Uterus (tissue), 4 donors: ENCODE measurements around the gene SUPT6H. TPM values are rescaled to one million over a fixed set of nuclear protein-coding genes. Genes with fewer than 3 reads are reported as not detected.

ENCODE experiments used
- DNase-seq, 2 donors: peaks; one replicate each; pipeline ENCODE4 v3.0.0-alpha.2; 2019 to 2020
- H3K27ac ChIP-seq, 2 donors: fragments of 200-600 bp; sonication (generic); 1 replicate in 1 of 2; 2 replicates in 1 of 2; pipeline ENCODE4 v1.5.1; 2016 to 2018
- H3K27me3 ChIP-seq, 2 donors: fragments of 200-600 bp; sonication (generic); one replicate each; pipeline ENCODE4 v1.5.1; 2018 to 2019; ENCODE audit warnings: control low read depth in 1 of 2
- H3K36me3 ChIP-seq, 2 donors: fragments of 200-600 bp; sonication (generic); one replicate each; pipeline ENCODE4 v1.5.1; 2019; ENCODE audit warnings: control low read depth in 1 of 2
- H3K4me1 ChIP-seq, 2 donors: fragments of 200-600 bp; sonication (generic); one replicate each; pipeline ENCODE4 v1.5.1; 2018 to 2019; ENCODE audit warnings: control low read depth in 1 of 2
- H3K4me3 ChIP-seq, 2 donors: fragments of 200-600 bp; sonication (generic); 1 replicate in 1 of 2; 2 replicates in 1 of 2; pipeline ENCODE4 v1.5.1; 2018 to 2019; ENCODE audit warnings: mild to moderate bottlenecking in 1 of 2
- H3K9me3 ChIP-seq, 2 donors: fragments of 200-600 bp; sonication (generic); one replicate each; pipeline ENCODE4 v1.5.1; 2019; ENCODE audit warnings: control low read depth in 1 of 2
- POLR2A ChIP-seq, 2 donors: fragments of 450-650 bp; IDR thresholded peaks; one replicate each; pipeline ENCODE4 v1.6.1; 2016; ENCODE audit warnings: antibody characterized with exemption in 2 of 2, mild to moderate bottlenecking in 1 of 2, moderate library complexity in 1 of 2
- intact Hi-C: fragments of 100-400 bp; cut with DNase I; formaldehyde crosslinking; loops from one replicate; pipeline ENCODE4 v1.15.1; 2023; ENCODE audit warnings: low total_unique reads
- total RNA-seq, 4 donors: library from RNA; depleted of rRNA in 3 of 4; stranded (reverse); fragments of >200 nt in 3 of 4; gene quantifications; one replicate each; pipeline versions ENCODE4 v1.1.0 to v1.2.4, GENCODE V29; 2014 to 2023
- TF ChIP-seq, protein P1 (sequence below), 4 experiments: fragments of 200-600 bp in 2 of 4; fragments of 450-650 bp in 2 of 4; sonication (generic) in 2 of 4; IDR thresholded peaks; one replicate each; pipeline ENCODE4 v1.5.1; 2016 to 2019; ENCODE audit warnings: antibody characterized with exemption in 4 of 4, mild to moderate bottlenecking in 2 of 4, moderate library complexity in 1 of 4
- donor health status: DM: yes; HTN: yes; CAD: no.

SUPT6H gene
- total RNA-seq, 4 donors from 2014 or later: 15.3 to 84.5 (median 47.5) TPM

- no peak overlapping the region for H3K4me3 ChIP-seq
- H3K36me3 ChIP-seq: no peaks in the 10 kb centered on the region
- intact Hi-C loops: no loop called here
- TF ChIP-seq POLR2A (IDR thresholded peaks at IDR 0.05): no peak
- TF ChIP-seq, protein P1, sequence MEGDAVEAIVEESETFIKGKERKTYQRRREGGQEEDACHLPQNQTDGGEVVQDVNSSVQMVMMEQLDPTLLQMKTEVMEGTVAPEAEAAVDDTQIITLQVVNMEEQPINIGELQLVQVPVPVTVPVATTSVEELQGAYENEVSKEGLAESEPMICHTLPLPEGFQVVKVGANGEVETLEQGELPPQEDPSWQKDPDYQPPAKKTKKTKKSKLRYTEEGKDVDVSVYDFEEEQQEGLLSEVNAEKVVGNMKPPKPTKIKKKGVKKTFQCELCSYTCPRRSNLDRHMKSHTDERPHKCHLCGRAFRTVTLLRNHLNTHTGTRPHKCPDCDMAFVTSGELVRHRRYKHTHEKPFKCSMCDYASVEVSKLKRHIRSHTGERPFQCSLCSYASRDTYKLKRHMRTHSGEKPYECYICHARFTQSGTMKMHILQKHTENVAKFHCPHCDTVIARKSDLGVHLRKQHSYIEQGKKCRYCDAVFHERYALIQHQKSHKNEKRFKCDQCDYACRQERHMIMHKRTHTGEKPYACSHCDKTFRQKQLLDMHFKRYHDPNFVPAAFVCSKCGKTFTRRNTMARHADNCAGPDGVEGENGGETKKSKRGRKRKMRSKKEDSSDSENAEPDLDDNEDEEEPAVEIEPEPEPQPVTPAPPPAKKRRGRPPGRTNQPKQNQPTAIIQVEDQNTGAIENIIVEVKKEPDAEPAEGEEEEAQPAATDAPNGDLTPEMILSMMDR (IDR thresholded peaks at IDR 0.05): no peak
- no peak for DNase-seq
- peaks cover 3 to 10% of the 10 kb centered on the region in 2 donors for H3K4me1 ChIP-seq
- H3K27ac ChIP-seq: no peak overlapping the region
- H3K27me3 ChIP-seq: no peaks in the 10 kb centered on the region
- H3K9me3 ChIP-seq: no peaks in the 10 kb centered on the region
Observed at GRCh38 chr17:28641579-28641978, 20.4 kb upstream of the SUPT6H start.

DNA sequence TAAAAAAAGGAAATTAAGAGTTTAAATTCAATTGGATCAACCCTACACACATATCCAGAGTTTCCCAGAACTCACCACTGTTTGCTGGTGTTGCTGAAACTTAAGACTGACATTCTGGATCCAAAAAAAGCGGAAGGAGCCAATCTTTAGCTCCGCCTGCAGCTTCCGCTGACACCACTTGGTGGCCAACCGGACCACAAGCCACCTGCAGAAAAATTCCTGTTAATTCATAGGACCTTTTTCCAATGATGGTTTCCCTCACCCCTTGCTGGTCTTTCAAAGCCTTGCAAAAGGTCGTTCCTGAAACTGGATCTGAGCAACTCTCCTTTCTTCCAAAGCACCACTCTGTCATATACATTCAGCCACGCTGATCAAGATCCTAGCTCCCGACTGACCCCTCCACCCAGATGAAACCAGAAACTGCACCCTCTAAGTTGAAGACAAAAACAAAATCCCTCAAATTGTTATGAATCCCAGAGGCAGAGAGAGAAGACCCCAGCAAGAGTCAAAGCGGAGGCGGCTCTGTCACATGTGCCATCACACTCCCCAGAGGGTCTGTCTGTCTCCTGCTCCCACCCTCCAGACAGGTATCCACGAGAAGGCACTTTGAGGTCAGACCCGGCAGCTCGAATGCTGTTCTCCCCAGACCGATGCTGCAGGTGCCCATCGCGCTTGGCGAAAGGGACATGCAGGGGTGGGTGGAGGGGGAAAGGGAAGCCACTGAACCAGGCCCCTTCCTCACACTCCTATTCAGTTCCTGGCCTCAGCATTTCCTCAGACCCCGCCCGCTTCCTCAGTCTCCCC lies 17.8 kb upstream of the SUPT6H start:
- Histone ChIP-seq H3K4me3 (peak overlapping the region; percentile 99), H3K4me1 (peaks cover 3 to 10% of the 10 kb centered on the region in 2 donors), H3K27ac (peak overlapping the region; percentile 90 to 98), H3K27me3 (no peaks in the 10 kb centered on the region), H3K36me3 (no peaks in the 10 kb centered on the region), H3K9me3 (no peaks in the 10 kb centered on the region)
- TF ChIP-seq, protein P1 (IDR thresholded peaks at IDR 0.05): peak in 2 of 4 experiments; percentile 11 to 12
- no peak for TF ChIP-seq POLR2A (IDR thresholded peaks at IDR 0.05)
- no peak for DNase-seq
- intact Hi-C loops: no loop called here

DNA sequence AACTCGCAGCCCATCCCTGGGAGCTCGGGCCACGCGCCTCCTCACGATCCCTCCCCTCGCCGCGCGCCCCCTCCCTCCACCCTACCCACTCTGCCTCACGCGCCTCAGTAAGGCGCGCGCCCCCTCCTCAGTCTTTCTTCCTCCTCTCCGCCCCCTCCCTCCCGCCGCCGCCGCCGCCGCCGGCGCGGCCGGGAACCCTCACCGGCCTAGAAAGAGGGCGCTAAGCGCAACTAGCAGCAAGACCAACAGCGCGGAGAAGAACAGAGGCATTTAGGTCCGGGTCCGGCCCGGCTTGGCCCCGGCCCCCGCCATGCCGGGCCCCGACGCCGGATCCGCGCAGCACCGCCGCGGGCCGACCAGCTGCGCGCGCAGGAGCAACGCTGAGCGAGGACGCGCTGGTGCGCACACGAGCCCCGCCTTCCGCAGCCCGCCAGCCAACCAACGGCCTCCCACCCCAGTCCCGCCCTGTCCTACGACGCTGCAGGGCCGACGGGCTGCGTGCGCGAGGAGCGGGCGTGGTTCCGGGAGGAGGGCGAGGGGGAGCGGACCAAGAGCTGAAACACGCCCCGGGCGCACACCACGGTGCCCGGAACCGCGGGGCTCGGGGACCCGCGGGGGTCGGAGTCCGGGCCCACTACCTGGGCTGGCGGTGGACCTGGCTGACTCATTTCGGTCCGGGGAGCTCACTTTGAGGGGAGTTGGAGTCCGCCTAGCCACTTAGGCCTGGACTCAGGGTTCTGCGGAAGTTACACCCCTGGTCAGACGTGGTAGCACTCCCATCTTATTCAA lies 17.0 kb upstream of the SUPT6H start, which contains the start of gene BLTP2:
Gene BLTP2 (minus strand): TSS at position 372 of the 789 bp plus-strand sequence. CDS start 102 bp downstream, at position 270.
- H3K4me3 ChIP-seq: peak within 1 kb of the TSS; percentile 99
- peak in 1 of 2 donors; percentile 85 for TF ChIP-seq POLR2A (IDR thresholded peaks at IDR 0.05)
- TF ChIP-seq, protein P1 (IDR thresholded peaks at IDR 0.05): peak; percentile 9 to 51 (median 26)
- DNase-seq: peak; percentile 95 to 96
- H3K9me3 ChIP-seq: no peaks in the 10 kb centered on the region
- intact Hi-C loops: no loop called here
- H3K4me1 ChIP-seq: peaks cover 3 to 10% of the 10 kb centered on the region in 2 donors
- no peaks in the 10 kb centered on the region for H3K36me3 ChIP-seq
- H3K27ac ChIP-seq: peak within 1 kb of the TSS; percentile 90 to 98
- H3K27me3 ChIP-seq: no peaks in the 10 kb centered on the region

GRCh38 chr17:28645576-28645939 lies 16.4 kb upstream of the SUPT6H start:
- intact Hi-C loops: no loop called here
- no peak for TF ChIP-seq POLR2A (IDR thresholded peaks at IDR 0.05)
- DNase-seq: no peak
- H3K27ac ChIP-seq: peak overlapping the region; percentile 90 to 98
- no peaks in the 10 kb centered on the region for H3K36me3 ChIP-seq
- no peaks in the 10 kb centered on the region for H3K27me3 ChIP-seq
- H3K9me3 ChIP-seq: no peaks in the 10 kb centered on the region
- peaks cover 3 to 10% of the 10 kb centered on the region in 2 donors for H3K4me1 ChIP-seq
- peak overlapping the region; percentile 99 for H3K4me3 ChIP-seq

DNA sequence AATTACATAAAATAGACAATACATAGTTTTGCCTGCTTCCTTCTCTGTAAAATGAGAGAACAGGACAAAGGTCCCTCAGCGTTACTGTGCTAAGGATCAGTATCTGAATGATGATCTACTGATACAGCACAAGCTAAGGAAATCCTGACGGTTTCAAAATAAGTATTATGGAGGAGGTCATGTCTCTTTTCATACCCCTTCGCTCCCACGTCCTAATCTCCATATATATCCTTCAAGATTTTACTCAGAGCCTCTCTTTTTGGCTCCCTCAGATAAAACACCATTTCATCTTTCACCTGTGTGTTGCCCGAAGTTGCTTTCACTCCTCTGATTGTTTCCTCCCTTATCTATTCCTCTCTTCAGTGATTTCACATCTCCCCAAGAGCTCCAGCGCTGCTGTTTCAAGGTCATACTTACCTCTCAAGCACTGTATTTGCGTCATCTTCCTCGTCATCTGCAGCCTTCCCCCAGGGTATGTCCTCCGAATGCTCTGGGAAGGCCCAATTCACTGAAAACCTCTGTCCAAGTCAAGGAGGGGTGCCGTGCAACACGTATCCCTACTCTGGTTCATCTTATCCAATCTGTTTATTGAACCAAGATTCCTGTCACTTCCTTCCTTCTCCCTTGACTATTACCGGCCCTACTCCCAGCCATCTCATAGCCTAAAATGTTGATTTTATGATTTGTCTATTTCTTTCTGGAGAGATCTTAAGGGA lies 15.8 kb upstream of the SUPT6H start:
- intact Hi-C loops: no loop called here
- Histone ChIP-seq H3K4me3 (peak overlapping the region in 1 of 2 donors; percentile 14), H3K9me3 (no peaks in the 10 kb centered on the region), H3K27ac (peak overlapping the region; percentile 90 to 98), H3K36me3 (no peaks in the 10 kb centered on the region), H3K4me1 (peaks cover 3 to 10% of the 10 kb centered on the region in 2 donors), H3K27me3 (no peaks in the 10 kb centered on the region)
- no peak for DNase-seq
- TF ChIP-seq, protein P1 (IDR thresholded peaks at IDR 0.05): no peak
- TF ChIP-seq POLR2A (IDR thresholded peaks at IDR 0.05): no peak
